HG02970 (cell line): ENCODE measurements around the gene SPATA46.
"Not testable (repeated sequence)": the region's sequence is repeated elsewhere in the genome, so short reads cannot be mapped to it uniquely, and the experiment has no call there.

Experiments
- ATAC-seq: cut with Tn5 transposase; IDR thresholded peaks from one replicate; pipeline ENCODE4 v1.9.1; 2021; ENCODE audit warnings: mild to moderate bottlenecking, moderate library complexity, moderate number of reproducible peaks; ENCODE audit not compliant: unreplicated experiment, low FRiP score

The SPATA46 gene

DNA sequence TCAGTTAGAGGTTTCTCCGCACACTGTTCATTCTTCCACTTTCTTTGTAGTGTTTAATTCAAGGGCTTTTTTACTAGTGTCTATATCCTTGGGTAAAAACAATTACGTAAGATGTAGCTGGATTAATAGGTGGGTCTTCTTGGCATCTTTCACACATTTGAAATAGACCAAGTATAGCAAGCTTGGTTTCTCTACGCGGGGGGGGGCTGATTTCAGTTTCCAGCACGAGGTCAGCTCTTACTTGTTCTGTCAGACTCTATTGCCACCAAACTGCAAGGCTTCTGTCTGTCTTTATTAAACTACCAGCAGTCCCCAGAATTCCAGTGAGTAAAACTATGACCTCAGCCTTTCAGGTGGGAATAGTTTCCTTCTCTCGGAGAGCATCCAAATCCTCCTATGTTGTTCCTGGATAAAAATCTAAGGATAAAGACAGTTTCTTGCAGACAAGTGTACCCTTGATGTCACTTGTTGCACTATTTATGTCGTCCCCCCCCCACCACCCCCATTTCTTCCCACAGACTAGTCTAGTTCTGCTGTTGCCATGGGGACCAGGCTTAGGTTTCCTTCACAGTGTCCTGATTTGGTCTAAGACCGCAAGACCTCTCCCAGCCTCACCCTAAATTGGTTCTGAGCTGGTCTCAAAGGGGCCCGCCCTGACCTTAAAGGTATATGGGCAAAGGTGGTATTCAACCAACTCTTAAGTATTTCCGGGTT lies 17.0 kb downstream of the SPATA46 start:
- ATAC-seq, result no peak

- ATAC-seq, result no peak
Observed at GRCh38 chr1:162358928-162359327, 17.7 kb downstream of the SPATA46 start.

DNA sequence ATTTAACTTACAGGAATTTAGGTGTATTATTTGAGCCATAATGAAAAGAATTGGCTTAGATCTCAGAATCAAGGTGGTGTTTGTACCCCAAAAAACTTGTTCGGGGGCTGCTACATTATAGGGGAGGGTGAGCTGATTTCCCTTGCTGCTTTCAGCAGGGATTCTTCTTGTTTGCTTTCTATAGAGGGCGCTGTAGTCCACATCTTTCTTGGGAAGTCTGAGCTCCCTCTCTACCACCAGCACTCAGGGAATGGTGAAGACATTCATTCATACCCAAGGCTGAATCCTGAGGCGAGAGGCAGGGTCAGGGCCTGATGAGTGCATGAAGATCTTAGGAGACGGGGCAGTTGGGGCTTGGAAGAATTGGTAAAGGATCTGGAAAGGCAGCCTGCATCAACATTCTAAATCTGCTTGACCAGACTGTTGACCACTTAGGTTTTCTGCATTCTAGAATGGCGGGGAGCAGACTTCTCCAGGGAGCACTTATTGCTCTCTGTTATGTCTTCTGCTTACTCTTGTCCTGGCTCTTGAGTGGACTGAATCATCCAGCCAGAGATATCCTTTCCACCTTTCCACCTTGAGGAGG lies 18.9 kb downstream of the SPATA46 start:
- ATAC-seq, result no peak

DNA sequence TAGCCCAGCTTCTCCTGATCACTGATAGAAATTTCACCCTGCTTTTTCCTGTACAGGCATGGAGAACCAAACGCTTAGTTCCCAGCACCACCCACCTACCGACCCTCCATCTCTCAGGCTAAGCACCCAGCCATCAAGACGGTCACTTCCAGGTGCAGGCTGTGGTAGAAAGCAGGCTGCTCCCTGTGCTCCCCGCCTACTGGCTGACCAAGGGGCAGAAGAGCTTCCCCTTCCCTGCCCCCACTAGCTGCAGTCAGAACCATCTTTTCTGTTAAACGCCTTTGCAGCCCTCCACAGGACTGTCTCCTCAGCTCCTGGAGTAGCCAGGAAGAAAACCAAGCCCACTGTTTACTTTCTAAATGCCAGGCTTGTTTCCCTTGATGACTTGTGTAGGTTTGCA lies 23.0 kb downstream of the SPATA46 start:
- ATAC-seq, result no peak

GRCh38 chr1:162353078-162353477 lies 23.6 kb downstream of the SPATA46 start:
- no peak for ATAC-seq

DNA sequence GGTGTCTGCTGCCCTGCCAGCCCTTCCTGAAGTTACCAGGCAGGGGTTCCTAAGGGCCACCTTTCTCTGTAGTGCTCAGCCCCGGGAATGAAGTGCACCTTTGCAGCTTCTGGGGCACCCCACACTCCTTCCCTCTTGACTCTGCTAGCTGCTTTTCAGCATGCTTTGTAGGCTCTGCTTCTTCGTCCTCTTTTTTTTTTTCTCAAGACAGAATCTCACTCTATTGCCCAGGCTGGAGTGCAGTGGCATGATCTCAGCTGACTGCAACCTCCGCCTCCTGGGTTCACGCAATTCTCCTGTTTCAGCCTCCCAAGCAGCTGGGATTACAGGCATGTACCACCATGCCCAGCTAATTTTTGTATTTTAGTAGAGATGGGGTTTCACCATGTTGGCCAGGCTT lies 24.8 kb downstream of the SPATA46 start:
- ATAC-seq, result not testable (repeated sequence)

- no peak for ATAC-seq
Observed at GRCh38 chr1:162351246-162351842, 25.3 kb downstream of the SPATA46 start.

DNA sequence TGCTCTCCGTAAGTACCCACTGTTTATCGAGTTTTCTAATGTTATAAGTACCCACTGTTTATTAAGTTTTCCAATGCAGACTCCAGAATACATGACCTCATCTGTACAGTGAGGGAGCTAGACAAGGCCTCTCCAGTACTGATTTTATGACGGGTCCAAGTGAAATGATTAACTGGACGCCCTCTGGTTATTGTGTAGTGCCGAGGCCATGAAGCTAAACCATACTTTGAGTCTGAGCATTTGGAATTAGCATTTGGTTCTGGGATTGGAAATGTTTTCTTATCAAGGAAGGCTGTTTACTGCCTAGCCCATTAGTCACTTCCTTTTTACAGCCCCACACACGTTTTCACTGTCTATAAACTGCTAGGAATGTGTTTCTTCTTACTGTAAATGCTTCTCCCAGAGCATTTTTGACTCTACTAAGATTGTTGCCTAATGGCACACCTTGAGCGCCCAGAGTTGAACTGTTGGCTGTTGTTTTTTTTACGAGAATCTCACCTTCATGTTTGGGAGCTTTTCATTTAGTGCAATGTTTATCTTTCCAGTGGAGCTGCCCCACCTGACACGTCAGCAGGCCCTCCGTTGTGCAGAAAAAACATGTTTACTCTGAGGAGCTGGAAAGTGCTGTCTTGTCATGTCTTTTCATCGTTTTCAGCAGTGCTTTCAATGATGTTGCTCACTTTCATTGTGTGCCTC lies 26.9 kb downstream of the SPATA46 start:
- ATAC-seq, result no peak

GRCh38 chr1:162347281-162347680 lies 29.4 kb downstream of the SPATA46 start:
- no peak for ATAC-seq

DNA sequence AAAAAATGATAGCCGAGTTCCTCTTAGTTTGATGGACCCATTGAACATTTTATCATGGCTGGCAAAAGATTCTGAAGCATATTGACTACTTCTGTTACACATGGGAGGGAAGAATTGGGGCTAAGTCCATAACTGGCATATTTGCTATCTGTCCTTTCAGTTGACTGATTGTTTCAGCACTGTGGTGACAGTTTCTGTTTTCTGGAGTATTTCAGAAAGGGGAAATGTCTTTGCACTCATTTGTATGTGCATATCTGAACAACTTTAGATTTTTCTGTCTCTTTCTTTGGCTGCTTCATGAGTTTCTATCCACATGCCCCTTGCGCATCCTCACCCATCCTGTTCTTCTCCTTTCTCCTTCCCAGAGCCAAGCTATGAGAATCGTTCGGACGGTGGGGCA lies 33.2 kb downstream of the SPATA46 start:
- ATAC-seq, result no peak

DNA sequence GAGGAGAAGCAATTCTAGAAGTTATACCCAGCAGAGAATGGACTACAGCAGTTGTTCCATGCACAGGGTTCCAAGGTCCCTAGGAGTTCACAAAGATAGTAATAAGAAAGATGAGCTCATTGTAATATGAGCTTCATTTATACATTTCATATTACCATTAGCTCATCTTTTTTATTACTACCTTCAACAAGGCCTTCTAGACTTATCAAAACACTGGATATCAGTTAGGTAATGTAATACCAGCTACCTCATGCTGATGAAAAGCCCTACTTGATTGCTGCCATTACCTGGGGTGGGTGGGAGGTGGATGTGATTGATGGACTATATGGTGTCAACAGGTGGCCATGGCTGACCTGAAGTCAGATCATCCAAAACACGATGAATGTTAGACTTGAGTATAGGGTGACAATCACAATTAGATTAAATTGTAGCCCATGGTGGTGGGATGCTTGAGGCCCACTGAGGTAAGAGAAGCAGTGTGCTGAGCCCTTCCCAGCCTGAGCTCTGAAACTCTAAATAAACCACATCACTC lies 34.1 kb downstream of the SPATA46 start:
- ATAC-seq, result no peak

- ATAC-seq, result no peak
Observed at GRCh38 chr1:162336621-162337285, 39.9 kb downstream of the SPATA46 start.

GRCh38 chr1:162335126-162335525 lies 41.5 kb downstream of the SPATA46 start:
- no peak for ATAC-seq

- no peak for ATAC-seq
Observed at GRCh38 chr1:162333991-162334390, 42.7 kb downstream of the SPATA46 start.

DNA sequence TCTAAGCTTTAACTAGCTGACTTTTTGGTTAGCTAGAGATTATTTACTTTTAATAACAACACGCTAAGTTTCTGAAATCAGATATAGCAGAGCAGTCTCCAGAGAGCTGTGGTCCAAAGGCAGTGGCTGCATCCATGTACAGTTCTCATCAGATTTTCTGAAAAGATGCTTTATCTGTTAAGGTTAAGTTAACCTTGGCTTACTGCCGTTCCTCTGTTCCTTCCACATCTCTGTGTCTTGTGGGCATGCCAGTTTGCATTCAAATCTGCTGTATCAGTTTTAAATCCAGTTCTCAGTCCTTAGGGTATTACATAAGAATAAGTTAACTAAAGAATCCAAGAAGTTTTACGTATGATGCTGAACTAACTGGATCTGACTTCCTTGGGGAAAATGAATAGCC lies 46.8 kb downstream of the SPATA46 start:
- no peak for ATAC-seq

DNA sequence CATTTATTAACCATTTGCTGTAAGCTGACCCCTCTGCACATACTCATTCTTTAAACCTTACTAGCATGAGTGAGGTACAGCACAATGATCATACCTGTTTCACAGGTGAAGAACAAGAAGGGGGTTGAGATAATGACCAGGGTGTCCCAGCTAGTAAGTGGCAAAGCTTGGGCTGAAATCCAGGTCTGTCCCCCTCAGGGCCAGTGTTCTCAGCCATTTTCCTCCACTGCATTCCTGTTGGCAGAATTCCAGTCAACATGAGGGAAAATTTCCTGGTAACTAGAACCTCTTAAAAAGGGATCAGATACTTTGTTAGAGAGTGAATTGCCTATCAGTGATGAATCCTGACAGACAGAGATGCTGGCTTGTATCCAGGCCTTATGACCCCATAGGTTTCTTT lies 48.1 kb downstream of the SPATA46 start:
- ATAC-seq, result no peak

DNA sequence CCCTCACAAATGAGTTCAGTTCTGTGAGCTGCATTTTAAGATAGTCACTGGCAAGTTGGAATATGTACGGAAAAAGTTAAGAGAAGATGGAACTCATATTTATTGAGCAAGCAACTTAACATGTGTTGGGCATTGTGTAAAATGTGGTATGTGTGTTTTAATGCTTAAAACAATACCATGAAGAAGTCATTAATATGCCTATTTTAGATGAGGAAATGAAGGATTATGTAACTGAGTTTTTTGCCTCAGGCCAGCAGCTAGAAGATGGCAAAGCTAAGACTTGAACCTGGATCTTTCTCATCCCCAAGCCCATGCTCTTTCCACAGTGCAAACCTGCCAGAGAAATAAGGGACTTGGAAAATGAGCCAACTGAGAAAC lies 48.9 kb downstream of the SPATA46 start:
- ATAC-seq, result no peak

DNA sequence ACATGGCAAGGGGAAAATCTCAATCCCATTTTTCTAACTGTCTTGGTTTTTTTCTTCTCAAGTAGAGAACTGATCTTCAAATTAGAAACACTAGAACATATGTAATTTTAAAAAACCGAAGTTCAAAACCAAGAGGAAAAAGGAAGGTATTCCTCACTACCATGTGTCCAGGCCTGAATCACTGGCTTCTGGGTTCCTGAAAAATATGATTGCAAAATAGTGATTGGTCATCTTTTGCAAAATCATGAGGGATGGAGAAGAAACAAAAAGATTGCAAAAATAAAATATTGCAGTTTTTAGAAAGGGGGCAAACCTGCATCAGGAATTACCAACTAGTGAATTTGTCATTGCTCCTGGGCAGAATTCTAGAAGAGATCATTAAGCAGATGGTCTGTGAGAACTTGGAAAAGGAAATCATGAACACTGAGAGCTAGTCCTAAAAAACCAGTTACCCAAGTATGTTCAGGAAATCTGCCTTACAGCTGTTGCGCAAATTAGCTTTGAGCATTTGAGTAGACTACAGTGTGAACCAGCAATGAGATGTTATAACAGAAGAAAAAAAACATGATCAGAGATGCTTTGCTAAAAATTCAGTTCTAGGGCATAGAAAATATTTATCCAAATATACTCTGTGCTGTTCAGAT lies 49.4 kb downstream of the SPATA46 start:
- no peak for ATAC-seq

DNA sequence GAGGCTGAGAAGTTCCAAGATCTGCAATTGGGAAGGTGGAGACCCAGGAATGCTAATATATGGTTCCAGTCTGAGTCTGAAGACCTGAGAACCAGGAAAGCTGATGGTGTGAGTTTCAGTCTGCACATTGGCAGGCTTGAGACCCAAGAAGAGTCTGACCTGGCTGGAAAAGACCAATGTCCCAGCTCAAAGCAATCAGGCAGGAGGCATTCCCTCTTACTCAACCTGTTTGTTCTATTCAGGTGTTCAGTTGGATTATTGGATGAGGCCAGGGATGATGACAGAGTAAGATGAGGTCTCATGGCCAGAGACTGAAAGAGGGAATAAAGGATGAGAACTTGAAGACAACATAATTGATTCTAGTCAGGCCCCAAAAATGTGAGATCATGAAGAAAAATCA lies 50.1 kb downstream of the SPATA46 start:
- ATAC-seq, result no peak

GRCh38 chr1:162324396-162324795 lies 52.3 kb downstream of the SPATA46 start:
- ATAC-seq, result no peak
